HCT116 (cell line): ENCODE data around the gene POC1A. TPM values are rescaled to one million over a fixed set of nuclear protein-coding genes. Genes with fewer than 3 reads are reported as not detected.

Source experiments
- ATAC-seq: fragments of 200-7000 bp; cut with Tn5 transposase; 2 replicates; pipeline ENCODE4 v1.9.1; 2020; ENCODE audit warnings: mild to moderate bottlenecking, moderate library complexity
- BruUV-seq: library from RNA; stranded (reverse); fragments of 400-500 nt; replicated peaks from 2 replicates; lab custom pipeline; 2021; lab: Mats Ljungman, UMichigan
- CTCF ChIA-PET: fragments of 300-600 bp; sonication (Branson Sonifier 250); formaldehyde crosslinking; loops from one replicate; lab custom pipeline; 2021; ENCODE audit warnings: antibody characterized with exemption; lab: Charles Lee
- POLR2A ChIA-PET: fragments of 300-600, 350-600 bp; sonication (Branson Sonifier 250); formaldehyde crosslinking; loops from one replicate; lab custom pipeline; 2021; ENCODE audit warnings: antibody characterized with exemption; lab: Charles Lee
- RAD21 ChIA-PET, 2 experiments: fragments of 300-600 bp; sonication (Branson Sonifier 250); formaldehyde crosslinking; loops; one replicate each; lab custom pipeline; 2023; ENCODE audit warnings: low total read pairs in 2 of 2; ENCODE audit not compliant: uncharacterized antibody in 2 of 2, unreplicated experiment in 2 of 2, low non-redundant PET in 1 of 2; lab: Charles Lee
- DNase-seq: peaks from one replicate; pipeline ENCODE4 v3.0.0-alpha.2; 2010; ENCODE audit warnings: low read depth, low spot score
- H2AFZ ChIP-seq: fragments of 200-600 bp; shearing (Covaris generic), sonication (generic); 2 replicates; pipeline ENCODE4 v1.6.1; 2017; ENCODE audit warnings: low read depth, mixed run types, mixed read lengths, antibody characterized with exemption, low read length; ENCODE audit not compliant: poor library complexity, severe bottlenecking
- H3K27ac ChIP-seq: 2 replicates; pipeline ENCODE4 v1.5.1; 2012; ENCODE audit warnings: low read depth, low read length
- H3K27me3 ChIP-seq: fragments of 200-600 bp; sonication (generic); 2 replicates; pipeline ENCODE4 v1.6.1; 2016; ENCODE audit warnings: mixed run types, low read length, mixed read lengths; ENCODE audit not compliant: insufficient read depth
- H3K36me3 ChIP-seq, 2 experiments: fragments of 200-500 bp in 1 of 2; fragments of 200-600 bp in 1 of 2; sonication (Bioruptor generic) in 1 of 2; sonication (generic) in 1 of 2; 2 replicates each; pipeline versions ENCODE4 v1.5.1 to v1.6.1; 2014 to 2016; ENCODE audit warnings: low read length in 2 of 2, inconsistent platforms in 1 of 2, mixed read lengths in 1 of 2, mixed run types in 1 of 2; ENCODE audit not compliant: insufficient read depth in 2 of 2, control insufficient read depth in 1 of 2
- H3K4me1 ChIP-seq, 2 experiments: fragments of 200-600 bp in 1 of 2; sonication (generic) in 1 of 2; 2 replicates each; pipeline versions ENCODE4 v1.5.1 to v1.6.1; 2012 to 2017; ENCODE audit warnings: low read length in 2 of 2, inconsistent platforms in 1 of 2, mild to moderate bottlenecking in 1 of 2, mixed read lengths in 1 of 2, mixed run types in 1 of 2, moderate library complexity in 1 of 2; ENCODE audit not compliant: insufficient read depth in 2 of 2, control insufficient read depth in 1 of 2
- H3K4me2 ChIP-seq: fragments of 200-600 bp; sonication (generic); 2 replicates; pipeline ENCODE4 v1.6.1; 2017; ENCODE audit warnings: mixed run types, low read length, mixed read lengths
- H3K4me3 ChIP-seq, 2 experiments: fragments of 200-600 bp in 1 of 2; sonication (generic) in 1 of 2; replicated peaks in 1 of 2; 2 replicates each; pipeline ENCODE4 v1.5.1; 2011 to 2016; ENCODE audit warnings: low read length in 2 of 2, control low read depth in 1 of 2, low read depth in 1 of 2, mild to moderate bottlenecking in 1 of 2, mixed read lengths in 1 of 2, mixed run types in 1 of 2
- H3K79me2 ChIP-seq: fragments of 200-600 bp; sonication (generic); 2 replicates; pipeline ENCODE4 v1.6.1; 2017; ENCODE audit warnings: mild to moderate bottlenecking, mixed run types, low read length, moderate library complexity, mixed read lengths; ENCODE audit not compliant: insufficient read depth
- H3K9ac ChIP-seq: fragments of 200-600 bp; sonication (generic); 2 replicates; pipeline ENCODE4 v1.6.1; 2016; ENCODE audit warnings: low read length, mixed read lengths
- H3K9me2 ChIP-seq: fragments of 200-600 bp; sonication (generic), shearing (Covaris generic); 2 replicates; pipeline ENCODE4 v1.6.1; 2017; ENCODE audit warnings: mixed run types, mild to moderate bottlenecking, moderate library complexity; ENCODE audit not compliant: insufficient read depth
- H3K9me3 ChIP-seq, 2 experiments: fragments of 200-500 bp in 1 of 2; fragments of 200-600 bp in 1 of 2; sonication (Bioruptor generic) in 1 of 2; sonication (generic) in 1 of 2; 2 replicates each; pipeline ENCODE4 v1.6.1; 2014 to 2017; ENCODE audit warnings: low read length in 2 of 2, mixed read lengths in 2 of 2, inconsistent platforms in 1 of 2, low read depth in 1 of 2, mild to moderate bottlenecking in 1 of 2, mixed run types in 1 of 2, moderate library complexity in 1 of 2; ENCODE audit not compliant: control insufficient read depth in 1 of 2, insufficient read depth in 1 of 2
- H4K20me1 ChIP-seq: fragments of 200-600 bp; sonication (generic), shearing (Covaris generic); 2 replicates; pipeline ENCODE4 v1.6.1; 2017; ENCODE audit warnings: mixed run types, mild to moderate bottlenecking, moderate library complexity; ENCODE audit not compliant: insufficient read depth
- CBX3 ChIP-seq: IDR thresholded peaks from 2 replicates; pipeline ENCODE4 v1.6.1; 2012; ENCODE audit warnings: low read depth
- CEBPB ChIP-seq: IDR thresholded peaks from 2 replicates; pipeline ENCODE4 v1.6.1; 2012; ENCODE audit warnings: low read depth
- CTCF ChIP-seq, 3 experiments: fragments of 200-600 bp in 1 of 3; sonication (generic) in 1 of 3; IDR thresholded peaks in 2 of 3; conservative IDR thresholded peaks in 1 of 3; 2 replicates each; pipeline ENCODE4 v1.5.1; 2012 to 2017; ENCODE audit warnings: low read depth in 2 of 3, low read length in 2 of 3, antibody characterized with exemption in 1 of 3, borderline replicate concordance in 1 of 3, control low read depth in 1 of 3, mild to moderate bottlenecking in 1 of 3, mixed read lengths in 1 of 3, mixed run types in 1 of 3, moderate library complexity in 1 of 3; ENCODE audit not compliant: insufficient read depth in 1 of 3
- EGR1 ChIP-seq: IDR thresholded peaks from 2 replicates; pipeline ENCODE4 v1.6.1; 2012; ENCODE audit warnings: low read depth
- EZH2 ChIP-seq: fragments of 200-600 bp; sonication (generic); IDR thresholded peaks from 2 replicates; pipeline ENCODE4 v1.6.1; 2017; ENCODE audit warnings: antibody characterized with exemption, mixed run types
- EZH2phosphoT487 ChIP-seq: fragments of 200-600 bp; IDR thresholded peaks from 2 replicates; pipeline ENCODE4 v1.6.1; 2018; ENCODE audit warnings: antibody characterized with exemption, borderline replicate concordance
- RAD21 ChIP-seq: IDR thresholded peaks from 2 replicates; pipeline ENCODE4 v1.6.1; 2012; ENCODE audit warnings: low read depth, mild to moderate bottlenecking
- SP1 ChIP-seq: IDR thresholded peaks from 2 replicates; pipeline ENCODE4 v1.6.1; 2012; ENCODE audit warnings: low read depth
- SRF ChIP-seq: IDR thresholded peaks from 2 replicates; pipeline ENCODE4 v1.6.1; 2012; ENCODE audit warnings: low read depth
- ZNF274 ChIP-seq: fragments of 200-500 bp; sonication (Bioruptor generic); IDR thresholded peaks from 2 replicates; pipeline ENCODE4 v1.6.1; 2014; ENCODE audit warnings: mild to moderate bottlenecking, low read depth, low read length, inconsistent platforms
- intact Hi-C: fragments of 100-400 bp; cut with micrococcal nuclease; formaldehyde crosslinking; loops from 2 replicates; pipeline ENCODE4 v1.10.0; 2022
- total RNA-seq: library from RNA; stranded (reverse); gene quantifications from one replicate; pipeline ENCODE4 v1.2.1, GENCODE V29; 2021; ENCODE audit not compliant: unreplicated experiment
- TF ChIP-seq, protein P1 (sequence below): IDR thresholded peaks from 2 replicates; pipeline ENCODE4 v1.6.1; 2012

The POC1A gene
- total RNA-seq, 1 experiment from 2014 or later = 34.0 TPM

GRCh38 chr3:52174896-52175295 is 20.7 kb upstream of the POC1A start:
- TF ChIP-seq, protein P1, sequence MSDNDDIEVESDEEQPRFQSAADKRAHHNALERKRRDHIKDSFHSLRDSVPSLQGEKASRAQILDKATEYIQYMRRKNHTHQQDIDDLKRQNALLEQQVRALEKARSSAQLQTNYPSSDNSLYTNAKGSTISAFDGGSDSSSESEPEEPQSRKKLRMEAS = no peak
- no peak for TF ChIP-seq RAD21
- no peak for TF ChIP-seq SRF
- no peak for TF ChIP-seq SP1
- no peak for TF ChIP-seq EZH2
- no peak for TF ChIP-seq EZH2phosphoT487
- TF ChIP-seq ZNF274 = no peak
- no peak for TF ChIP-seq CTCF (IDR thresholded peaks at IDR 0.05 in 2 of 3, conservative IDR thresholded peaks at IDR 0.05 in 1 of 3; ENCODE audit: borderline replicate concordance in 1 of 3, insufficient read depth in 1 of 3, low read depth in 2 of 3, low read length in 2 of 3)
- no peak for TF ChIP-seq CBX3
- no peak for TF ChIP-seq CEBPB
- no peak for TF ChIP-seq EGR1
- no TSS peak for BruUV-seq
- ATAC-seq = no peak

More at GRCh38 chr3:52174896-52175295, 20.7 kb upstream of the POC1A start:
- Histone ChIP-seq H3K4me1 (peaks cover 6 to 15% of the 10 kb centered on the region in 2 experiments; a peak in 3 of 4 replicates), H3K27me3 (no peaks in the 10 kb centered on the region), H2AFZ (no peak overlapping the region), H3K9me3 (no peaks in the 10 kb centered on the region), H3K9ac (no peak overlapping the region), H3K36me3 (no peaks in the 10 kb centered on the region), H4K20me1 (no peaks in the 10 kb centered on the region), H3K27ac (no peak overlapping the region), H3K4me3 (no peak overlapping the region), H3K9me2 (no peaks in the 10 kb centered on the region), H3K79me2 (no peaks in the 10 kb centered on the region), H3K4me2 (no peak overlapping the region)
- RAD21 ChIA-PET = no interaction called here
- POLR2A ChIA-PET = no interaction called here
- intact Hi-C loops = no loop called here
- CTCF ChIA-PET = no interaction called here
- no peak for DNase-seq
